ENCODE results near the gene BSND. TPM values are rescaled to one million over a fixed set of nuclear protein-coding genes. Genes with fewer than 3 reads are reported as not detected.

Gene BSND
- total RNA-seq, 1 experiment from 2014 or later = 0.17 TPM

GRCh38 chr1:55051621-55052020, 52.9 kb downstream of the BSND start:
- H4K8ac ChIP-seq (replicated peaks; ENCODE audit: insufficient read length, low read depth, low read length) = no peak overlapping the region
- H3K9me3 ChIP-seq (ENCODE audit: control insufficient read depth, low read depth, low read length) = no peaks in the 10 kb centered on the region
- no peak overlapping the region for H2AFZ ChIP-seq (ENCODE audit: low read length)
- H3K4ac ChIP-seq (ENCODE audit: low read depth, low read length) = no peak overlapping the region
- Mint-ChIP-seq H3K27me3 (ENCODE audit: low read depth) (no peaks in the 10 kb centered on the region), H3K9me3 (no peaks in the 10 kb centered on the region), H3K4me1 (peaks cover 0 to 2% of the 10 kb centered on the region in 2 experiments; a peak in 1 of 4 replicates), H3K4me3 (no peak overlapping the region), H3K36me3 (ENCODE audit: insufficient read depth in 1 of 3, low read depth in 3 of 3) (peaks cover 10 to 44% (median 15%) of the 10 kb centered on the region in 3 experiments; a peak in 6 of 7 replicates), H3K27ac (peak overlapping the region in 1 of 3 experiments; percentile 89; a peak in 3 of 7 replicates)
- no peaks in the 10 kb centered on the region for H3K27me3 ChIP-seq (ENCODE audit: insufficient read depth, low read length)
- H2BK5ac ChIP-seq (ENCODE audit: insufficient read length, low read length) = no peak overlapping the region
- H4K20me1 ChIP-seq (ENCODE audit: control insufficient read depth, insufficient read depth, insufficient read length) = peaks cover 4% of the 10 kb centered on the region
- H3T11ph ChIP-seq (ENCODE audit: low read length) = no peak overlapping the region
- H3K9ac ChIP-seq (ENCODE audit: extremely low read depth, insufficient read length, low read length) = no peak overlapping the region
- H3K4me1 ChIP-seq (ENCODE audit: insufficient read depth, low read length) = no peaks in the 10 kb centered on the region
- no peak overlapping the region for H3K27ac ChIP-seq (ENCODE audit: insufficient read length, low read depth, low read length)
- no peak overlapping the region for H3K23ac ChIP-seq (ENCODE audit: insufficient read length, low read depth, low read length)
- no peak for DNase-seq
- H2BK12ac ChIP-seq (ENCODE audit: insufficient read length, low read depth, low read length) = no peak overlapping the region
- H3K56ac ChIP-seq (ENCODE audit: insufficient read length, low read depth, low read length) = no peak overlapping the region
- no peak overlapping the region for H4K91ac ChIP-seq (ENCODE audit: insufficient read length, low read depth, low read length)
- H2BK120ac ChIP-seq (ENCODE audit: low read depth, low read length, poor library complexity, severe bottlenecking) = no peak overlapping the region
- H2BK20ac ChIP-seq (ENCODE audit: low read depth, low read length, poor library complexity, severe bottlenecking) = no peak overlapping the region
- TF ChIP-seq CTCF (conservative IDR thresholded peaks at IDR 0.05) = no peak
- H3K79me1 ChIP-seq (ENCODE audit: insufficient read depth, low read depth, low read length, poor library complexity, severe bottlenecking) = no peaks in the 10 kb centered on the region
- no peak overlapping the region for H2BK15ac ChIP-seq (ENCODE audit: low read depth, low read length)
- WGBS (ENCODE audit: extremely low coverage, insufficient read length, low lambda C conversion rate) = no CpG with 5 or more reads among the region's 9 CpGs
- H3K18ac ChIP-seq (ENCODE audit: insufficient read length, low read depth, low read length) = no peak overlapping the region
- H3K14ac ChIP-seq (ENCODE audit: insufficient read depth, low read length) = no peak overlapping the region
- no peak overlapping the region for H2AK5ac ChIP-seq (ENCODE audit: insufficient read length, low read length)
- no peak overlapping the region for H3K4me2 ChIP-seq (ENCODE audit: insufficient read depth, insufficient read length, low read length)
- H4K5ac ChIP-seq (ENCODE audit: insufficient read length, low read depth, low read length) = no peak overlapping the region
- no peaks in the 10 kb centered on the region for H3K79me2 ChIP-seq (ENCODE audit: insufficient read depth, low read length)
- H3K23me2 ChIP-seq (ENCODE audit: insufficient read length, low read depth, low read length, poor library complexity, severe bottlenecking) = no peaks in the 10 kb centered on the region
